GM12878 (cell line): ENCODE measurements around the gene PRDM9. TPM values are rescaled to one million over a fixed set of nuclear protein-coding genes. Genes with fewer than 3 reads are reported as not detected.

Source experiments
- ATAC-seq: fragments of 200-7000 bp; cut with Tn5 transposase; 3 replicates; pipeline ENCODE4 v1.9.1; 2020; ENCODE audit warnings: mild to moderate bottlenecking, moderate library complexity
- BruUV-seq: library from RNA; stranded (reverse); fragments of 400-500 nt; replicated peaks from 2 replicates; lab custom pipeline; 2021; lab: Mats Ljungman, UMichigan
- CTCF ChIA-PET: fragments of 300-600 bp; sonication (Branson Sonifier 250); formaldehyde crosslinking; extraction: SDS; loops from one replicate; lab custom pipeline; 2021; ENCODE audit warnings: inconsistent platforms; lab: Yijun Ruan, JAX
- POLR2A ChIA-PET: fragments of 350-600 bp; formaldehyde crosslinking; extraction: SDS; loops from one replicate; lab custom pipeline; 2021; ENCODE audit warnings: inconsistent platforms; lab: Charles Lee
- RAD21 ChIA-PET: fragments of 300-600 bp; sonication (Branson Sonifier 250); formaldehyde crosslinking; loops from one replicate; lab custom pipeline; 2023; ENCODE audit warnings: antibody characterized with exemption; ENCODE audit not compliant: unreplicated experiment; lab: Charles Lee
- SMC1A ChIA-PET: fragments of 300-600 bp; sonication (Branson Sonifier 250); formaldehyde crosslinking; loops from one replicate; lab custom pipeline; 2023; ENCODE audit not compliant: unreplicated experiment, uncharacterized antibody; lab: Charles Lee
- DNase-seq: peaks from one replicate; pipeline ENCODE4 v3.0.0-alpha.2; 2011; ENCODE audit warnings: low read depth, low spot score
- FAIRE-seq: peaks from 3 replicates; lab custom pipeline; 2011; peaks lifted over from hg19 to GRCh38; lab: Jason Lieb, UNC
- H2AFZ ChIP-seq: 2 replicates; pipeline ENCODE4 v1.6.0; 2011; ENCODE audit warnings: low read depth, low read length, control low read depth; ENCODE audit not compliant: control insufficient read depth
- H3K27ac ChIP-seq: 2 replicates; pipeline ENCODE4 v1.5.1; 2011; ENCODE audit warnings: control low read depth; ENCODE audit not compliant: control insufficient read depth, insufficient read depth
- H3K27me3 ChIP-seq, 2 experiments: replicated peaks in 1 of 2; 2 replicates each; pipeline versions ENCODE4 v1.6.0 to v1.6.1; 2011; ENCODE audit warnings: low read length in 1 of 2; ENCODE audit not compliant: control insufficient read depth in 2 of 2, insufficient read depth in 2 of 2
- H3K36me3 ChIP-seq, 2 experiments: 2 replicates each; pipeline ENCODE4 v1.5.1; 2011; ENCODE audit warnings: low read length in 1 of 2; ENCODE audit not compliant: control insufficient read depth in 2 of 2, insufficient read depth in 2 of 2
- H3K4me1 ChIP-seq: 2 replicates; pipeline ENCODE4 v1.6.1; 2011; ENCODE audit warnings: mild to moderate bottlenecking, low read length, moderate library complexity, mixed read lengths; ENCODE audit not compliant: control insufficient read depth, insufficient read depth
- H3K4me2 ChIP-seq: 2 replicates; pipeline ENCODE4 v1.6.0; 2011; ENCODE audit warnings: control low read depth; ENCODE audit not compliant: control insufficient read depth, insufficient read depth
- H3K4me3 ChIP-seq: fragments of 200-600 bp; sonication (generic); 2 replicates; pipeline ENCODE4 v1.5.1; 2016
- H3K79me2 ChIP-seq: 2 replicates; pipeline ENCODE4 v1.6.0; 2011; ENCODE audit warnings: low read length; ENCODE audit not compliant: control insufficient read depth, insufficient read depth
- H3K9ac ChIP-seq: 2 replicates; pipeline ENCODE4 v1.8.0; 2011; ENCODE audit warnings: low read length, control low read depth, mixed read lengths; ENCODE audit not compliant: control insufficient read depth, insufficient read depth
- H3K9me3 ChIP-seq: replicated peaks from 3 replicates; pipeline ENCODE4 v1.5.1; 2011; ENCODE audit warnings: mild to moderate bottlenecking, low read length; ENCODE audit not compliant: control insufficient read depth, insufficient read depth
- H4K20me1 ChIP-seq: 2 replicates; pipeline ENCODE4 v1.6.0; 2011; ENCODE audit not compliant: control insufficient read depth, insufficient read depth
- ATF2 ChIP-seq: IDR thresholded peaks from 2 replicates; pipeline ENCODE4 v1.6.1; 2012; ENCODE audit warnings: low read length, inconsistent platforms
- BCL11A ChIP-seq: IDR thresholded peaks from 2 replicates; pipeline ENCODE4 v1.6.1; 2011; ENCODE audit warnings: low read depth, low read length
- CBX5 ChIP-seq: sonication (generic); IDR thresholded peaks from 2 replicates; pipeline ENCODE4 v1.6.1; 2016; ENCODE audit warnings: low read depth, moderate library complexity, mild to moderate bottlenecking, inconsistent platforms
- ESRRA ChIP-seq: IDR thresholded peaks from 2 replicates; pipeline ENCODE4 v1.6.1; 2012; ENCODE audit warnings: mild to moderate bottlenecking, low read length, improper control_type of control experiment
- ETV6 ChIP-seq, 2 experiments: fragments of 450-650 bp in 1 of 2; IDR thresholded peaks in 1 of 2; conservative IDR thresholded peaks in 1 of 2; 2 replicates each; pipeline ENCODE4 v1.6.1; 2014; ENCODE audit warnings: antibody characterized with exemption in 1 of 2, borderline replicate concordance in 1 of 2, low read depth in 1 of 2, mild to moderate bottlenecking in 1 of 2, moderate library complexity in 1 of 2
- GABPA ChIP-seq: IDR thresholded peaks from 2 replicates; pipeline ENCODE4 v1.6.1; 2014; ENCODE audit warnings: antibody characterized with exemption, low read depth, mild to moderate bottlenecking, inconsistent platforms
- HCFC1 ChIP-seq: fragments of 150-350 bp; IDR thresholded peaks from 2 replicates; pipeline ENCODE4 v1.6.1; 2014; ENCODE audit warnings: low read length
- KLF5 ChIP-seq: fragments of 450-650 bp; IDR thresholded peaks from 2 replicates; pipeline ENCODE4 v1.6.1; 2014; ENCODE audit warnings: mild to moderate bottlenecking; ENCODE audit not compliant: partially characterized antibody
- MEF2B ChIP-seq: fragments of 450-650 bp; IDR thresholded peaks from 2 replicates; pipeline ENCODE4 v1.6.1; 2018; ENCODE audit warnings: mild to moderate bottlenecking, moderate library complexity; ENCODE audit not compliant: partially characterized antibody, poor library complexity, severe bottlenecking
- MTA3 ChIP-seq: IDR thresholded peaks from 2 replicates; pipeline ENCODE4 v1.6.1; 2012; ENCODE audit warnings: low read length, inconsistent platforms, borderline replicate concordance
- NBN ChIP-seq: fragments of 450-650 bp; IDR thresholded peaks from 2 replicates; pipeline ENCODE4 v1.6.1; 2016
- NR2C1 ChIP-seq: fragments of 450-650 bp; IDR thresholded peaks from 2 replicates; pipeline ENCODE4 v1.6.1; 2017; ENCODE audit warnings: antibody characterized with exemption, mild to moderate bottlenecking, moderate library complexity
- PML ChIP-seq: IDR thresholded peaks from 2 replicates; pipeline ENCODE4 v1.6.1; 2012; ENCODE audit warnings: low read length, inconsistent platforms
- SIN3A ChIP-seq: IDR thresholded peaks from 2 replicates; pipeline ENCODE4 v1.6.1; 2012; ENCODE audit warnings: low read depth, low read length, improper control_type of control experiment
- TCF12 ChIP-seq: IDR thresholded peaks from 2 replicates; pipeline ENCODE4 v1.6.1; 2011; ENCODE audit warnings: low read depth, mild to moderate bottlenecking, low read length
- ZBED1 ChIP-seq: IDR thresholded peaks from 2 replicates; pipeline ENCODE4 v1.6.1; 2016; ENCODE audit warnings: borderline replicate concordance
- ZBTB4 ChIP-seq: fragments of 450-650 bp; formaldehyde crosslinking; IDR thresholded peaks from 2 replicates; pipeline ENCODE4 v1.4.0; 2022; ENCODE audit warnings: mild to moderate bottlenecking, moderate library complexity
- WGBS: methylation state at CpG from one replicate; pipeline ENCODE4 v1.1.6; 2016; ENCODE audit warnings: low lambda C conversion rate; ENCODE audit not compliant: insufficient replicate concordance, insufficient coverage; ENCODE audit errors: missing lambda C conversion rate; 5-methylcytosine and 5-hydroxymethylcytosine counted together
- in situ Hi-C: fragments of 300-500 bp; cut with MboI; formaldehyde crosslinking; loops from 9 replicates; pipeline ENCODE4 v1.14.3; 2018; ENCODE audit warnings: mixed read lengths
- intact Hi-C: fragments of 100-400 bp; cut with micrococcal nuclease; formaldehyde crosslinking; loops from one replicate; pipeline ENCODE4 v1.14.2; 2022; ENCODE audit not compliant: unreplicated experiment
- polyA plus RNA-seq, 11 experiments: library from polyadenylated mRNA; depleted of rRNA in 4 of 11; unstranded in 6 of 11; stranded (reverse) in 5 of 11; fragments of >200 nt; fragmentation: Nextera tagmentation in 4 of 11; fragmentation: Illumina TruSeq in 1 of 11; extraction: Ambion mirVana in 4 of 11; extraction: Trizol in 1 of 11; gene quantifications; 1 replicate in 1 of 11; 2 replicates in 10 of 11; pipeline versions ENCODE4 v1.2.1 to v1.2.3, GENCODE V29; 2011 to 2016; ENCODE audit warnings: inconsistent platforms in 2 of 11, missing spikeins in 2 of 11, low read depth in 1 of 11
- total RNA-seq, 4 experiments: library from RNA; depleted of rRNA in 3 of 4; stranded (reverse); fragments of >200 nt in 3 of 4; fragmentation: Illumina TruSeq in 1 of 4; extraction: Trizol in 1 of 4; gene quantifications; 2 replicates each; pipeline versions ENCODE4 v1.2.1 to v1.2.3, GENCODE V29; 2013 to 2021
- TF ChIP-seq, protein P1 (sequence below): IDR thresholded peaks from 2 replicates; pipeline ENCODE4 v1.6.1; 2012; ENCODE audit warnings: mild to moderate bottlenecking, low read depth, low read length

The PRDM9 gene
- total and polyA plus RNA-seq, 10 of the 15 experiments (the other 5 are each of a cell fraction or from before 2014, with no cell fraction given): not detected

DNA sequence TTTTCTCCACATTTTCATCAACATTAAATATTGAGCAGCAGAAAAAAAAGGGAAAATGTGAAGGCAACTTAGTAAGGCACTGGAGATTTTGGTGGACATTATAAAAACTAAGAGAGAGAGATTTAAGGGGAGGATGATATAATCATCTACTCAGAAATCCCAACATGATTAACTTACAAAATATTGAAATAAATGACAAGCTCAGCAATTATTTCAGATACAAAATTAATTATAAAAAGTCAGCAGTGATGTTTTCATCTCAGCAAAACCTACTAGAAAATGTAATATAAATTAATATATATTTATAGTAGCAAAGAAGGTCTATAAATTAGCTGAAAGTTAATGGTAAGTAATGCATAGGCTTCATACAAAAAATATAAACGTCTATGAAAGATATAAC, 30.8 kb upstream of the PRDM9 start (continued):
- TF ChIP-seq SIN3A: no peak
- TF ChIP-seq MTA3: no peak
- no peak for TF ChIP-seq PML
- TF ChIP-seq NR2C1: no peak

- no TSS peak for BruUV-seq
- no peaks in the 10 kb centered on the region for H3K27me3 ChIP-seq
- H3K36me3 ChIP-seq: no peaks in the 10 kb centered on the region
- H3K9me3 ChIP-seq: no peaks in the 10 kb centered on the region
- ATAC-seq (no peak), DNase-seq (no peak), FAIRE-seq (no peak)
- no peak overlapping the region for H3K4me2 ChIP-seq
- H3K79me2 ChIP-seq: no peaks in the 10 kb centered on the region
- ChIA-PET SMC1A (no interaction called here), CTCF (no interaction called here), RAD21 (no interaction called here), POLR2A (no interaction called here)
- in situ Hi-C loops: no loop called here
- no peak overlapping the region for H3K27ac ChIP-seq
- H2AFZ ChIP-seq: no peak overlapping the region
- 25% methylated on average over 2 of the region's 2 CpGs for WGBS
- intact Hi-C loops: no loop called here
- H3K4me3 ChIP-seq: no peak overlapping the region
- no peak overlapping the region for H3K9ac ChIP-seq
- H4K20me1 ChIP-seq: no peaks in the 10 kb centered on the region
- H3K4me1 ChIP-seq: no peaks in the 10 kb centered on the region
- no peak for TF ChIP-seq MTA3
- no peak for TF ChIP-seq GABPA
- TF ChIP-seq, protein P1, sequence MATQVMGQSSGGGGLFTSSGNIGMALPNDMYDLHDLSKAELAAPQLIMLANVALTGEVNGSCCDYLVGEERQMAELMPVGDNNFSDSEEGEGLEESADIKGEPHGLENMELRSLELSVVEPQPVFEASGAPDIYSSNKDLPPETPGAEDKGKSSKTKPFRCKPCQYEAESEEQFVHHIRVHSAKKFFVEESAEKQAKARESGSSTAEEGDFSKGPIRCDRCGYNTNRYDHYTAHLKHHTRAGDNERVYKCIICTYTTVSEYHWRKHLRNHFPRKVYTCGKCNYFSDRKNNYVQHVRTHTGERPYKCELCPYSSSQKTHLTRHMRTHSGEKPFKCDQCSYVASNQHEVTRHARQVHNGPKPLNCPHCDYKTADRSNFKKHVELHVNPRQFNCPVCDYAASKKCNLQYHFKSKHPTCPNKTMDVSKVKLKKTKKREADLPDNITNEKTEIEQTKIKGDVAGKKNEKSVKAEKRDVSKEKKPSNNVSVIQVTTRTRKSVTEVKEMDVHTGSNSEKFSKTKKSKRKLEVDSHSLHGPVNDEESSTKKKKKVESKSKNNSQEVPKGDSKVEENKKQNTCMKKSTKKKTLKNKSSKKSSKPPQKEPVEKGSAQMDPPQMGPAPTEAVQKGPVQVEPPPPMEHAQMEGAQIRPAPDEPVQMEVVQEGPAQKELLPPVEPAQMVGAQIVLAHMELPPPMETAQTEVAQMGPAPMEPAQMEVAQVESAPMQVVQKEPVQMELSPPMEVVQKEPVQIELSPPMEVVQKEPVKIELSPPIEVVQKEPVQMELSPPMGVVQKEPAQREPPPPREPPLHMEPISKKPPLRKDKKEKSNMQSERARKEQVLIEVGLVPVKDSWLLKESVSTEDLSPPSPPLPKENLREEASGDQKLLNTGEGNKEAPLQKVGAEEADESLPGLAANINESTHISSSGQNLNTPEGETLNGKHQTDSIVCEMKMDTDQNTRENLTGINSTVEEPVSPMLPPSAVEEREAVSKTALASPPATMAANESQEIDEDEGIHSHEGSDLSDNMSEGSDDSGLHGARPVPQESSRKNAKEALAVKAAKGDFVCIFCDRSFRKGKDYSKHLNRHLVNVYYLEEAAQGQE: no peak
- no peak for TF ChIP-seq CBX5
- TF ChIP-seq ETV6 (conservative IDR thresholded peaks at IDR 0.05 in 1 of 2, IDR thresholded peaks at IDR 0.05 in 1 of 2; ENCODE audit: borderline replicate concordance in 1 of 2, low read depth in 1 of 2): no peak
- TF ChIP-seq HCFC1: no peak
- no peak for TF ChIP-seq ZBED1
- no peak for TF ChIP-seq ESRRA
- TF ChIP-seq NBN: no peak
- no peak for TF ChIP-seq TCF12
- TF ChIP-seq BCL11A: no peak
- TF ChIP-seq KLF5: no peak
- TF ChIP-seq ATF2: no peak
- no peak for TF ChIP-seq MEF2B
- TF ChIP-seq ZBTB4 (CRISPR knock-in tag): no peak
These were observed 24.8 kb upstream of the PRDM9 start for GRCh38 chr5:23482642-23483041.
